Activated naive CD8-positive, alpha-beta T cell treated with anti-CD3 and anti-CD28 coated beads, Interleukin-2, amount 50 U/mL, for 24 hours (primary cell): ENCODE data around the gene TMEM266.

Experiments
- ATAC-seq: fragments of 150-1000 bp; cut with Tn5 transposase; one replicate; pipeline ENCODE4 v1.10.0; 2021
- DNase-seq: peaks from one replicate; pipeline ENCODE4 v3.0.0; 2021
- H3K27ac Mint-ChIP-seq: one replicate; pipeline ENCODE4 v1.8.0; 2021; ENCODE audit warnings: mild to moderate bottlenecking, mixed read lengths
- H3K27me3 Mint-ChIP-seq: one replicate; pipeline ENCODE4 v1.8.0; 2021; ENCODE audit warnings: mixed read lengths
- H3K36me3 Mint-ChIP-seq: one replicate; pipeline ENCODE4 v1.8.0; 2021; ENCODE audit warnings: low read depth, mixed read lengths
- H3K4me1 Mint-ChIP-seq: one replicate; pipeline ENCODE4 v1.8.0; 2021; ENCODE audit warnings: mixed read lengths
- H3K4me3 Mint-ChIP-seq: one replicate; pipeline ENCODE4 v1.8.0; 2021; ENCODE audit warnings: mild to moderate bottlenecking, moderate library complexity, mixed read lengths
- H3K9me3 Mint-ChIP-seq: one replicate; pipeline ENCODE4 v1.8.0; 2021; ENCODE audit warnings: mixed read lengths

The TMEM266 gene

DNA sequence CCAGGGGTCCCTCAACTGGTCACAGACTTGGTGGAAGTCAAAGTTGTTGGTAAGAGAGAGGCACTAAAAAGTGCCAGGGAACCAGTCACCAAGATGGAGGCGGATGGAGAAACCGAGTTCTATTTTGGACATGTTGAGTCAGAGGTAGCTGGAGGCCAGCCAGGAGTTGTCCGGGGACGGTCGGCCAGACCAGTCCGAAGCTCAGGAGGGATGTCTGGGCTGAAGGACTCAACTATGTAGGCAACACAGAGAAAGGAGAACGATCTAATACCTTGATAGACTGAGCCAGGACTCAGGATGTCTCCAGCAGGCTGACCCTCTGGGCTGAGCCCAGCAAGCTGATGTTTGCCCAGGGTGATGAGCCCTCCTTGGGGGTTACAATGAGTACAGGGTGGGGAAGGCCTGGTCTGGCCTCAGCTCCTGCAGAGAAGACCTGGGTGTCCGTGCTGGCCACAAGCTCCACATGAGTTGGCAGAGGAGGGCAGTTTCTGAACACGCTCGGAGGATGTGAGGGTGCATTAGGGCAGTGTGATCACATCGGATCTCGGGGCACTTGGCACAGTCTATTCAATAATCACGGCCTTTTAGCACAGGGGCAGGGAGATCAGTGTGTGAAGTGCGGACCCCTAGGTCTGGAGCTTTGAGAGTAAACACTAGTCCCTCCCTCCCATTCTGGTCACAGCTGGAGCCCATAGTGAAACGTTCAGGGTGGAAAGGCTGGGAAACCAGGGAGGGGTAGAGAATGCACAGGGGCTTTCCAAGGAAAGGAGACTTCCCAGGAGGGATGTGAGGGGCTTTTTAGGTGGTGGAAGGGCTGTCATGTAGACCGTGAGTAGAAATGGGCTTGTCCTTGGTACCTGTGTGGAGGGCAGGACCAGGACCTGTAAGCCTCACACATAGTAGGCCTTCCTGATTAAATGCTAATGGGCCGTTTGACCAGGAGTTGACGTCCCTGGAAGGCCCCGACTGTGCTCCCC is 139.6 kb downstream of the TMEM266 start:
- no peak overlapping the region for H3K27ac Mint-ChIP-seq
- H3K36me3 Mint-ChIP-seq: no peaks in the 10 kb centered on the region
- H3K27me3 Mint-ChIP-seq: no peaks in the 10 kb centered on the region
- ATAC-seq (no peak), DNase-seq (no peak)
- no peaks in the 10 kb centered on the region for H3K9me3 Mint-ChIP-seq
- H3K4me1 Mint-ChIP-seq: peaks cover 2% of the 10 kb centered on the region
- no peak overlapping the region for H3K4me3 Mint-ChIP-seq

DNA sequence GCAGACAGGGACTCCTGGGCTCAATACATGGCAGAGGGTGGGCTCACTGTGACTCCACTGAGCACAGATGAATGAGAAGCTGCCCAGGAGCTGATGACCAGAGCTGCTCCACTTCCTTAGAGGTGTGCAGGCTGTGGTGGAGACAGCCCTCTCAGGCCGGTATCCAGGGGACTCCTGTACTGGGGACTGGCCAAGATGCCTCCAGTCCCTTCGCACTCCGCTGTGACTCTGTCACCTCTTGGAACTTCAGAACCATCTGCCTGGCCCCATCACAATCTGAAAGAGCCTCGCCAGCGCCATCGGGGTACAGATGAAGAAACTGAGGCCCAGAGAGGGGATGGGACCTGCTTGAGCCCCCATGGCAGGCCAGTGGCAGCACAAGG is 140.3 kb downstream of the TMEM266 start:
- H3K4me1 Mint-ChIP-seq: peaks cover 2% of the 10 kb centered on the region
- H3K27ac Mint-ChIP-seq: no peak overlapping the region
- no peaks in the 10 kb centered on the region for H3K36me3 Mint-ChIP-seq
- H3K9me3 Mint-ChIP-seq: no peaks in the 10 kb centered on the region
- ATAC-seq (no peak), DNase-seq (no peak)
- no peak overlapping the region for H3K4me3 Mint-ChIP-seq
- no peaks in the 10 kb centered on the region for H3K27me3 Mint-ChIP-seq

DNA sequence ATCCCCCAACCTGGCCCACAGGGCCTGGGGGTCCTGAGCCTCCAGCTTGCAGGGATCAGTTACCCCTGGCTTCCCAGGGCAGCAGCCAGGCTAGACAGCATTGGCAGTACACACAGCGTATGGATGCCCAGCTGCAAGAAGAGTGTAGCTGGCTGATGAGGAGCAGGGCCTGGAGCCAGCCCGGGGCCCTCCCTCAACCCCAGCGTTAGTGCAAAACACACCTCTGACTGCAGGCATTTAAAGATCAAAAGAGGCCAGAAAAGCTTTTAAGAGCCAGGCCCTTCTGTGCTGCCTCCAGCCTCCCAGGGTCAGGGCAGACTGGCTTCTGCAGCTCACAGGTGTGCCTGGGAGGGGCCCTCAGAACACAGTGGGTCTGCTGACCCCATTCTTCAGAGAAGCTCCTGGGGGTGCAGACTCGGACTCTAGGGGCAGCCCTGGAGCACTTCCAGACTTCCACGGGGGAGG is 140.9 kb downstream of the TMEM266 start:
- Mint-ChIP-seq H3K9me3 (no peaks in the 10 kb centered on the region), H3K4me1 (peaks cover 2% of the 10 kb centered on the region), H3K36me3 (no peaks in the 10 kb centered on the region), H3K27me3 (no peaks in the 10 kb centered on the region), H3K4me3 (no peak overlapping the region), H3K27ac (no peak overlapping the region)
- ATAC-seq (no peak), DNase-seq (no peak)

DNA sequence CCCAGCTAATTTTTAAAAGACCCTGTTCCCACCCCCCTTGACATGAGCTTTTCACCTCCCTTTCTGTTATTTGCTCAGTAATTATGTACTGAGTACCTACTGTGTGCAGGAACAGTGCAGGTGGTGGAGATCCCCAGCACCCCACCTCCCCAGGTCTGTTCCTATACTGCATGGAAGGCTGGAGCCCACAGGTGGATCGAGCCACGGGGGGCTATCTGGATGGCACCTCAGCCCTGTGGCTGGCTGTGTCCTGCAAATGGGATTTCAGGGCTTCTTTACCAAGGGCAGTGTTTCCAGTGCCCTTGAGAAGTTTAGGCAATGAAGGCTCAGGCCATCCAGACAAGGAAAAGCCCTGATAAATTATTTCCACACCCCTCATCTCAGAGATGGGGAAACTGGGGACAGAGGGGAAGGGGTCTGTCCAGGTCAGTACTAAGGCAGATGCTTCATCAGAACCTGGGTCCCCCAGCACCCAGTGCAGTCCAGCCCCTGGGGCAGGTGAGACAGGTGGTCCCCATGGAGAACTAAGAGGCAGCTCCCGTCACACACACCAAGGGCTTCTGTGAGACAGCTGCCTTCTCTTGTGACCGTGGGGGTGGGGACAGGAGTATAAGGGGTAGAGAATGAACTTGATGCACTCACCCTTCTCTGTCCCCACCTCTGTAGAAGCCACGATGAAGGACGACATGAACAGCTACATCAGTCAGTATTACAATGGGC is 141.9 kb downstream of the TMEM266 start:
- DNase-seq (no peak), ATAC-seq (no peak)
- Mint-ChIP-seq H3K27me3 (no peaks in the 10 kb centered on the region), H3K36me3 (no peaks in the 10 kb centered on the region), H3K4me1 (no peaks in the 10 kb centered on the region), H3K27ac (no peak overlapping the region), H3K4me3 (no peak overlapping the region), H3K9me3 (no peaks in the 10 kb centered on the region)

DNA sequence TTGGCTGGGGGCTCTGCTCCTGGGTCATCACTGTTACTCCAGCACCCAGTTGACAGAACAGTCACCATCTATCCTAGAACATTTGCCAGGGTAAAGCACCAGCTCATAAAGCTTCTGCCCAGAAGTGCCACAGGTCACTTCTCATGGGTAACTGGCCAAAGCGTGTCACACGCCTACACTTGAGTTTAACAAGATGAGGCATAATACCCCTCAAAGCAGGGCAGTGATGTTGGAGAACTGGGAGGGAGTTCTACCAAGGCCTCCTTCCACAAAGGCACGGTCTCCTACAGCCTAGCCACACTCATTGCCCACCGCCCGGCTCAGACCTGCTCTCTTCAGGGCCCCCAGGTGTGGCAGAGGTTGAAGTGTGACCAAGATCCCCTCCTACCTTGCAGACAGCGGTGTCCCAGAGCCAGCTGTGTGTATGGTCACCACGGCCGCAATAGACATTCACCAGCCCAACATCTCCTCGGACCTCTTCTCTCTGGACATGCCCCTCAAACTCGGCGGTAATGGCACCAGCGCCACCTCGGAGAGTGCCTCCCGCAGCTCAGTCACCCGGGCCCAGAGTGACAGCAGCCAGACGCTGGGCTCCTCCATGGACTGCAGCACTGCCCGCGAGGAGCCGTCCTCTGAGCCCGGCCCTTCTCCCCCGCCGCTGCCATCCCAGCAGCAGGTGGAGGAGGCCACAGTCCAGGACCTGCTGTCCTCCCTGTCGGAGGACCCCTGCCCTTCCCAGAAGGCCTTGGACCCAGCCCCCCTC is 143.7 kb downstream of the TMEM266 start:
- no peak overlapping the region for H3K27ac Mint-ChIP-seq
- H3K27me3 Mint-ChIP-seq: no peaks in the 10 kb centered on the region
- no peak overlapping the region for H3K4me3 Mint-ChIP-seq
- ATAC-seq (no peak), DNase-seq (no peak)
- no peaks in the 10 kb centered on the region for H3K4me1 Mint-ChIP-seq
- H3K36me3 Mint-ChIP-seq: peaks cover 4% of the 10 kb centered on the region
- H3K9me3 Mint-ChIP-seq: no peaks in the 10 kb centered on the region

DNA sequence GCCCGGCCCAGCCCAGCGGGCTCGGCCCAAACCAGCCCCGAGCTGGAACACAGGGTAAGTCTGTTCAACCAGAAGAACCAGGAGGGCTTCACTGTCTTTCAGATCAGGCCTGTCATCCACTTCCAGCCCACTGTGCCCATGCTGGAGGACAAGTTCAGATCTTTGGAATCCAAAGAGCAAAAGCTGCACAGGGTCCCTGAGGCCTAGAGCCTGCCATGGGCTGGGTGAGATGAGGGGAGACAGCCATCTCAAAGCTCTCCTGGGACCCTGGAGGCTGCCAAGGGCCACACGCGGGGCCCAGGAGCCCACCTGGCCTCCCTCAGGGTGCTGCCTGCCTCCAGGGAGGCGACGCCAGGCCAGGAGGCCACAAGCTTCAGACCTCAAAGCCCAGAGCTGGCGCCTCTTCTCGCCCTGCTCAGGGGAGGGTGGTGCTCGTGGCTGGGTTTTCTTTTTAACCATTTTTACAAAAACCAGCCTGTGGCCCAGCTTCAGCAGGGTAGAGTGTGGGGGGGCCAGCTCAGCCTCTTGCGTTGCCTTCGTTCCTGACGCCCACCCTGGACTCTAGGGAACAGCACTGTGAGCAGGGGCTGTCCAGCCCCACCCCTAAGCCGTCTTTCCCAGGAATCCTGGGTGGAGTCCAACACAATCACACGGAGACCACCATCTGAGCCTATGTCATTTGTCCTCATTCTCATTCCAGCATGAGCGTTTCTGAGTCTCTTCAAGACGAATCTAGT is 144.5 kb downstream of the TMEM266 start:
- ATAC-seq (no peak), DNase-seq (no peak)
- Mint-ChIP-seq H3K4me3 (no peak overlapping the region), H3K9me3 (no peaks in the 10 kb centered on the region), H3K4me1 (no peaks in the 10 kb centered on the region), H3K27ac (no peak overlapping the region), H3K27me3 (no peaks in the 10 kb centered on the region), H3K36me3 (peaks cover 4% of the 10 kb centered on the region)

DNA sequence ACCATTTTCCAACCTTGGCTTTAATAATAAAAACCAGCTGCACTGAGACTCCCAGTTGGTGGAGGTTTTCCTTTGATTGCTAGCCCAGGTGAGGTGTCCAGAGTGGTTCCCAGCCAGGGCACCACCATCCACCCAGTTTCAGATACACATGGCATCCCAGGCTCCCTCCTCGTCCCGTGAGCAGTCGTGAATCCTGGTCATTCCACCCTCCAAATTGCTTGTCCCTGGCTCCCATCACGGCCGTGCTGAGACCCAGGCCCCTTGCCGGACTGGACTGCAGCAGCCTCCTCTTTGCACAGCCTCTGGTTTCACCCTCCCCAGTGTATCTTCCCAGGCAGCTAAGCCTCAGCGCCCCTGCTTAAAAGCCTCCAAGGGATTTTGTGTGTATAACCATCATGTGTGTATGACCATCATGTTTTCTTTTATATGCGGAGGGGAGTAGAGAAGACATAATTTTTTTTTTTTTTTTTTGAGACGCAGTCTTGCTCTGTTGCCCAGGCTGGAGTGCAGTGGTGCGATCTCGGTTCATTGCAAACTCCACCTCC is 145.2 kb downstream of the TMEM266 start:
- Mint-ChIP-seq H3K27ac (no peak overlapping the region), H3K36me3 (peaks cover 4% of the 10 kb centered on the region), H3K4me3 (no peak overlapping the region), H3K27me3 (no peaks in the 10 kb centered on the region), H3K4me1 (peaks cover 3% of the 10 kb centered on the region), H3K9me3 (no peaks in the 10 kb centered on the region)
- ATAC-seq (no peak), DNase-seq (no peak)

DNA sequence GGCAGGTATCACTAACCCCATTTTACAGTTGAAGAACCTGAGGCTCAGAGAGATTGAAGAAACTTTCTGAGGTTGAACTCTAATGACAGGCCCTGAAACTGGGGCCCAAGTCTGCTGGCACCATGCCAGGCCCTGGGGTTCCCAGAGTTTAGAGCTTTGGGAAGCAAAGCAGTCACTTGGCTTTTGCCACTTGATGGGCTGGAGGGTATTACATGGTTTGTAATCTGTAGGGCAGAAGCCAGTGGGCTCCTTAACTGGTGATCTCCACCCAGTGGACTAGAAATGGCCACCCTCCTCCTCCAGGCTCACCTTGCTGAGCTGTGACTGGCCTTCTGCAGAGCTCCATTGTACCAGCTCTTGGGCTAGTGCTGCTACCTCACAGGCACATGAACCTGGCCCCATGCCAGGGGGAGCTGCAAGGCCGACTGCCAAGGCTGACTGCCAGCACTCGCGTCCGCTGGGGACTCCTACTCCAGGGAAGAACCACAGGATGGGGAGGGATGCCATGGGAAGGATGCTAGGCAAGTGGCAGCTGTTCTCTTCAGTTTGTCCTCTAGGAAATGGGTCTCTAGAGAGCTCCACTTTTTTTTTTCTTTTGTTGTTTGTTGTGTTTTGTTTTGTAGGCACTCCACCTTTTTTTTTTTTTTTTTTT is 146.7 kb downstream of the TMEM266 start:
- Mint-ChIP-seq H3K27ac (no peak overlapping the region), H3K36me3 (peaks cover 8% of the 10 kb centered on the region)
- ATAC-seq: no peak

DNA sequence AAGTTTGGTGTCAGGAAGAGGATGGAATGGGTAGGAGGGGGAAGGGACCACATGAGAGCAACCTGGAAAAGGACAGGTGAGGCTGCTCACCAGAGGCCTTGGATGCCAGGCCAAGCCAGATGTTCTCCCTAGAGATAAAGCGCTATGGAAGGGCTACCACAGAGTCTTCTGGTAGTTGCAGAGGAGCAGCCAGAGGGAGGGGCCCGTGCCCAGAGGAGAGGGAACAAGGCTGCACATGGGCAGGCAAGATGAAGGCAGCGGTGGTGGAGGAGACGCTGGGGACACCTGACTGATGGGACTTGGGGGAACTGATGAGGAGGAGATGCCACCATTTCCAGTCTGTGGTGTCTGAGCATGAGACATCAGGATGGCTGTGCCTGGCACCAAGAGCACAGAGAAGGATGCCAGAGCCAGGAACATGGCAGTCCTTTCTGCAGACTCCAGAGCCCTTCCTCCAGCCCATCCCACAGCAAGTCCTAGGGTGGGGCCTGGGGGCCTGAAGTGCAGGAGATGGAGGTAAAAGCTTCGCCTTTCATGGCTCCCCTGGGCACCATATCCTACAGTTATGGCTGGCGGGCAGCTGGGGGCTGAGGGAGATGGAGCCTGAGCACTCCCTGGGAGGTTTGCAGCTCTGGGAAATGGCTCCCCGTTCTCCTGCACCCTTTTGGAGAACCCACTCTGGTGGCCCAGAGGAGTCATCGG is 148.4 kb downstream of the TMEM266 start:
- H3K4me1 Mint-ChIP-seq: peaks cover 7% of the 10 kb centered on the region
- ATAC-seq (no peak), DNase-seq (no peak)
- no peaks in the 10 kb centered on the region for H3K27me3 Mint-ChIP-seq
- H3K36me3 Mint-ChIP-seq: peaks cover 9% of the 10 kb centered on the region
- H3K27ac Mint-ChIP-seq: no peak overlapping the region
- H3K4me3 Mint-ChIP-seq: no peak overlapping the region
- H3K9me3 Mint-ChIP-seq: no peaks in the 10 kb centered on the region

More for the DNA sequence above, 146.7 kb downstream of the TMEM266 start:
- Mint-ChIP-seq H3K27me3 (no peaks in the 10 kb centered on the region), H3K9me3 (no peaks in the 10 kb centered on the region), H3K4me1 (peaks cover 7% of the 10 kb centered on the region), H3K4me3 (no peak overlapping the region)
- DNase-seq: no peak

DNA sequence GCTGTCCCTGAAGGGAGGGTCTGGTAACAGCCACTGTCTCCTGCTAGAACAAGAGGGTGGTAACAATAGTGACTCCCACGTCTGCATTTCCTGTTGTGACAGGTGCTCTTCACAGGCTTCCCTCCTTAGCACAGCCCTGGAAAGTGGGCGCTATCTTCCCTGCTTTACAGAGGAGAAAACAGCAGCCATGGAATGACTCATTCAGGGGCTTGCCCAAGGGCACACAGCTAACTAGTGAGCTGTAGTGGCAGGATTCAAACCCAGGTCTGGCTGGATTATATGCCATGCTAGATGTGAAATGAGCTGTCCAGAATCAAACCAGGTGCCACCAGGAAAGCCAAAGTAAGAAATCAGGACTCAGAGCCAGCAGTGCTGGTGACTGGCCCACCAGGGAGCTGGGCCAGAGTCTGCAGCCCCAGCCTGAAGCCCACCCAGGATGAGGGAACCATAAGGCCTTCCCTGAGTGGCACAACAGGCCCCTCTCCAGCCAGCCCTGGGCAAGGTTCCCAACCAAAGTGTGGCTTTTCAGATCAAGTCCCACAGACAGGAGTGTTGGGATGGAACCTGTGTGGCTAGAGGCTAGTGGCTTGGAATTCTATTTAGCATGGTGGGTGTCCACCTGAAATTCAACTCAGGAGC is 149.1 kb downstream of the TMEM266 start:
- ATAC-seq (peak; percentile 37), DNase-seq (no peak)
- H3K4me3 Mint-ChIP-seq: no peak overlapping the region
- peaks cover 10% of the 10 kb centered on the region for H3K36me3 Mint-ChIP-seq
- H3K27ac Mint-ChIP-seq: no peak overlapping the region
- peaks cover 7% of the 10 kb centered on the region for H3K4me1 Mint-ChIP-seq
- H3K27me3 Mint-ChIP-seq: no peaks in the 10 kb centered on the region
- H3K9me3 Mint-ChIP-seq: no peaks in the 10 kb centered on the region

DNA sequence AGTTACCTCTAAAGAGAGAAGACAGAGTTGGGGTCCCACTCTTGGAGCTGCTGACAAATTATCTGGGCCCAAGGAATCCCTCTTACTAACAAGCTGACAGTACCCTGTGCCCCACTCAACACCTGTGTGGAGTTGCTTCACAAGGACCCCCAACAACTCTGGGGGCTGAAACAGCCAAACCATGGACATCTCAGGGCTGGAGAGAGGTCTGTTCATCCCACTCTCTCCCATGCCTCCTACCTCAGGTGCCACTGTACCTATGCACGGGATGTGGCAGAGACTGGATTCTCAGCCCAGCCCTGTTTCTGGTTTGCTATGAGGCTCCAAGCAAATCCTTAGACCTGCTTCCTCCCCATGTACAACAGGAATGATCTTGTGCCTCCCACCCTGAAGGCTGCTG is 149.7 kb downstream of the TMEM266 start:
- H3K27ac Mint-ChIP-seq: no peak overlapping the region

DNA sequence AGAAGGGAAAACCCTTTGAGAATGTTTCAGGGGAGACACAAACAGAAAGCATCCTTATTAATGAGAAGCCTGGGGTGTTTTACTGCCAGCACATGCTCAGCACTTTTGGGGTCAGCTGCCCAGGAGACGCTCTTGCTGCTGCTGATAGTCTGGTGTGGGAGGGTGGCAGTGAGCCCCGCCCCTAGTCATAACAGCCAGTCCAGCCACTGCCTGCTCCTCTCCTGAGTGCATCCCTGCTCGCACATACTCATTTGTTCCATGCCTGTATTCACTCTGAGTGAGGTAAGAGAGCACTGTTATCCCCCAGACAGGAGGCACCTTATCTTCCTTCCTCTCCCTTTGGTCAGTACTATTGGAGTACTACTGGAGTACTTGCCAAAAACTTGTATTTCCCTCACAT is 150.2 kb downstream of the TMEM266 start:
- H3K27me3 Mint-ChIP-seq: no peaks in the 10 kb centered on the region
- no peaks in the 10 kb centered on the region for H3K9me3 Mint-ChIP-seq
- no peak overlapping the region for H3K4me3 Mint-ChIP-seq
- H3K27ac Mint-ChIP-seq: no peak overlapping the region
- DNase-seq (no peak), ATAC-seq (peak; percentile 60)
- peaks cover 13% of the 10 kb centered on the region for H3K36me3 Mint-ChIP-seq
- H3K4me1 Mint-ChIP-seq: peaks cover 7% of the 10 kb centered on the region

More for the DNA sequence above, 149.7 kb downstream of the TMEM266 start:
- Mint-ChIP-seq H3K4me1 (peaks cover 7% of the 10 kb centered on the region), H3K27me3 (no peaks in the 10 kb centered on the region), H3K9me3 (no peaks in the 10 kb centered on the region), H3K4me3 (no peak overlapping the region), H3K36me3 (peaks cover 13% of the 10 kb centered on the region)
- no peak for DNase-seq
- ATAC-seq: no peak
